ENCODE results near the gene HIVEP2.

Gene HIVEP2

DNA sequence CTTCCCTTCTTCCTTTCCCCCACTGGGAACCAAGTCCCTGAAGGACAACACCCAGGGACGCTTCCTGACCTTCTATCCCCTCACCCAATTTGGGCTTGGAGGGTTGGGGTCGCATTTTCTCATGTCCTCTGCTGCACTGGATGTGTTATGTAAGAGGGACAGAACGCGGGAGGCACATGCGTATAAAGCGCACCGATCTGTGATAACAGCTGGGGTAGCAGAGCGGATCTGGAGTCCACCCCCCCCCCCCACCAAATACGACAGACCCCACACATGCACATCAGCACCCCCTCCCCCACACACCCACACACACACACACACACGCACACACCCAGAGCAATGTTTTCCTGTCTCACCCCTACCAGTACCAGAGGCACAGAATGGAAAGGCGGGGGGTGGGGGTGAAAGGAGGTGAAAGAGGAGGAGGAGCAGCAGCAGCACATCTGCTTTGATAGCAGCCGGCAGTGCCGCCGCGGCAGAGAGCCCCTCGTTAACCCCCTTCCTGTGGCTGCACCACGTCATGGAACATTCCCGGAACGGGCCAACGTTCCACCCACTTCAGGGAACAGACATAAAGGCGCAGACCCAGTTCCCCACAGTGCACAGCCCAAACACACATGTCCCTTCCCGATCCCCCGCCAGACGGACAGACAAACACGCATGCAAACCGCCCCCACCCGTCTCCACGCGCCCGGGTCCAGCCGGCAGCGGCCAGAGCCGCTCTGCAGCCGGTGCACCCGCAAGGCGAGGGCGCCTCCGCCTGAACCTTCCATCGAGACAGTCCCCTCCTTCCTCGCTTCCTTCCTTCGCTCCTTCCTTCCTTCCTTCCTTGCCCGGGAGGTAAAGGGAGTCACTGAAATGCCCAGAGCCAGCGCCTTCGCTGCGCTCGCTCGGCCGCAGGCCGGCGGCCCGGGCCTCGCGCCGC is 590 bp downstream of the HIVEP2 start:
- DNase-seq, result peak; percentile 97 to 98

DNA sequence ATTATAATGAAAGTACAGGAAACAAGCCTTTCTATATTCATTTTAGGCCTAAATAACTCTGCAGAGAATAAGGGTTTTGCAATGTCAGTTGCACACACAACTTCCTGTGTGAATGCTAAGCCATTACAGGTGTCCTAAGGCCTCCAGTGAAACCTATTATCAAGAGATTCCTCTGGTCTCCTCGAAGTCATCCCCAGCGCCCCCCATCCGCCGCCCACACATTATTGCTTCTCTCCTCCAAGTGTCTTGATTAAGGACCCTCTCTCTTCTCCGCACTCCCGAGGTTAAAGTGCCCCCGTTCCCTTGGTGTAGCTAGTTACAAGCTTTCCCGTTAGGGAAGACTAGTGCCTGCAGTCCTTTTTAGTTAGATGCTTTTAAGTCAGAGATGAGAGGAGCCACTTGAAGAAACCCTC is 1.3 kb downstream of the HIVEP2 start:
- DNase-seq, result peak; percentile 32 to 73

DNA sequence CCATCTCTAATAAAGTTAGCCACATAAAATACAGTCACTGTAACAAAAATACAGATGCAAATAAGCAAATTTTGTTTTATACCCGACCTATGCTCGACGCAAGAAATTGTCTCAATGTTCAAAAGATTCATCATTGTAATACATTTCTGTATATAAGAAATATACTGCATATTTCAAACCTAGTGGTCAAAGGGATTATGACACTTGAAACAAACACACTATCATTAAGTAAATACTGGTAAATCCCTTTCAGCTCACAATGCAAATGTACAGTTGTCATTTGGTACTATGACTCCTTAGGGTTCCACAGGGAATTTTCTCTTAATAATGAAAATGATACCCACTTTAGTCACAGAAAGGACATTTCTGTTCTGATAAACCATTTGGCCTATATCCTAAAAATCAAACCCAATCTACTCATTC is 2.2 kb downstream of the HIVEP2 start:
- DNase-seq, result peak in 1 of 2 donors; percentile 82

DNA sequence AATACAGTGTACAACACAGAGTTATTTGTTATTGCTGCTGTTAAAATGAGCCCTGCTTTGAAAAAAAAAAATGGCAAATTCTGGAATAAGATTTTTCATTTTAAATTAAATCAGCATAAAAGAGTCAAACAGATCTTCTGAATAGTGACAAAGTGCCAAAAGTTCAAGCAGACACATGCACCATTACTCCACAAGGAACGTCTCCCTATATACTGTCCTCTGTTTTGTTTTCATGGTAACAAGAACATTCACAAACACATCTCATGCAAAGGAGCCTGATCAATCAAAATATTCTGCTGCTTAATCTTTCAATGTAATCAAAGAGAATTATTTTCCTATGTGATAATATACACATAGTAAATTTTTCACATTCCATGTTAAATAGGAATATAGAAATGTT is 2.7 kb downstream of the HIVEP2 start:
- peak in 1 of 2 donors; percentile 64 for DNase-seq

DNA sequence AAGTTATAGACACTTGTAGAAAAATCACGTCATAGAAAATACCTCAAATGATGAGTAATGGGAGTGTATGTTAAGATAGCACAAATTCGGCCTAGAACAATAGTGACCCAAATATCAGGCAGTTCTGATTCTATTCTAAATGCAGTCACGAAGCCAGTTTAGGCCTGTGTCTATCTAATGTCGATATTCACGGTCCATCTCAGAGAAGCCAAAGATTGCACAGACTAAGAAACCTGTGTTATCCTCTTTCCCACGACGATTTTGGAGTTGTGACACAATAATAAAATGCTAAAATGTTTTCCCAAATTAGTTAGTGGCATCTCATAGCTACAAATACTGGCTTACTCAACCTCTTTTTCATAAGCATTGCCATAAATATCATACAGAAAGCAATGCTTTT is 4.0 kb downstream of the HIVEP2 start:
- DNase-seq, result no peak

DNA sequence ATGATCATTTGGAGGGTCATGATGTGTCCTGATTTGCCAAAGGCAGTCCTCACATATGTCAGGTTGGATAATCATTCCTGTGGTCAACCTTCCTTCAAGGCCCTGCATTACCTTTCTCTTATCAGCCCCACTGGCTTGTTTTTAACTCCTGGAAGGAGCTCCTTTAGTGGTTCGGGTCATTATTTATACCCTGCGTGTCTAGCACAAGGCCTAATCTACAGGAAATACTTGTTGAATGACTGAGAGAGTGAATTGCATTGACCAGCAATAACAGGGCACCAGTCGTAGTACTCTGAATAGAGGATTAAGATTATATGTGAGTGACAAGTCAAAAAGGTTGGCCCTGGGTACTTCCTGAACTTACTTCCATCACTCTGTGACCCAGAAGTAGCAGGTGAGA is 4.5 kb downstream of the HIVEP2 start:
- no peak for DNase-seq

DNA sequence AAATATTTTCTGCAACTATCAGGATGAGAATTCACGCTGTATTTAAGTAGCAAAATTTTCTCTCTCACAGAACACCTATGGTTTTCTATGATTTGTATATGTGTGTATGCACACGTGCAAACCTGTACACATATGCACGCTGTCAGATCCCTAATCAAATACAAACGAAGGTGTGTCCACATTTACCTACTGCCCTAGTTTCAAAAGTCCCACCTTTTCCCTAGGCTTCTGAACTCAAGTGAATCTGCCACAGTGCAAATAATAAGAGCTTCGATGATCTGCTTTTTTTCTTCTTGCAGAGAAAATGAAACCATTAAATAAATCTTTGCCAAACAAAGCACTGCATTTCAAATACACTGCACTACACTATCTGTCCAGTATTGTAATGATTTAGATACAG is 6.5 kb downstream of the HIVEP2 start:
- DNase-seq, result no peak

DNA sequence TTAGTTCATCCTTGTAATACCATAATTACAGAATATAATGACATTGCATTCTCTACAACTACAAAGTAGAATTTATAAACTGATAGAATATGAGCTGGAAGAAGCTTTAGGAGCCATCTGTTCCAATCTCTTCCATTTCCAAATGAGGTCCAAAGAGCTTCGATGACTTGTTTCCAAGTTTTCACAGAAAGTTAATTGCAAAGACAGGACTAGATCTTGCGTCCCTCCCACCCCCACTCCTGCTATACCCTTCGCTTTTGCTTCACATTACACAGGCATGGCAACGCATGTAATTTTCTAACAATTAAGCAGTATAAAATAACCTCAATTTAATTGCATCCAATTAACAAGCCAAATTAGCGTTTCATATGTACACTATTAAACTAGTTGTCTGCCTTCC is 7.0 kb downstream of the HIVEP2 start:
- no peak for DNase-seq

DNA sequence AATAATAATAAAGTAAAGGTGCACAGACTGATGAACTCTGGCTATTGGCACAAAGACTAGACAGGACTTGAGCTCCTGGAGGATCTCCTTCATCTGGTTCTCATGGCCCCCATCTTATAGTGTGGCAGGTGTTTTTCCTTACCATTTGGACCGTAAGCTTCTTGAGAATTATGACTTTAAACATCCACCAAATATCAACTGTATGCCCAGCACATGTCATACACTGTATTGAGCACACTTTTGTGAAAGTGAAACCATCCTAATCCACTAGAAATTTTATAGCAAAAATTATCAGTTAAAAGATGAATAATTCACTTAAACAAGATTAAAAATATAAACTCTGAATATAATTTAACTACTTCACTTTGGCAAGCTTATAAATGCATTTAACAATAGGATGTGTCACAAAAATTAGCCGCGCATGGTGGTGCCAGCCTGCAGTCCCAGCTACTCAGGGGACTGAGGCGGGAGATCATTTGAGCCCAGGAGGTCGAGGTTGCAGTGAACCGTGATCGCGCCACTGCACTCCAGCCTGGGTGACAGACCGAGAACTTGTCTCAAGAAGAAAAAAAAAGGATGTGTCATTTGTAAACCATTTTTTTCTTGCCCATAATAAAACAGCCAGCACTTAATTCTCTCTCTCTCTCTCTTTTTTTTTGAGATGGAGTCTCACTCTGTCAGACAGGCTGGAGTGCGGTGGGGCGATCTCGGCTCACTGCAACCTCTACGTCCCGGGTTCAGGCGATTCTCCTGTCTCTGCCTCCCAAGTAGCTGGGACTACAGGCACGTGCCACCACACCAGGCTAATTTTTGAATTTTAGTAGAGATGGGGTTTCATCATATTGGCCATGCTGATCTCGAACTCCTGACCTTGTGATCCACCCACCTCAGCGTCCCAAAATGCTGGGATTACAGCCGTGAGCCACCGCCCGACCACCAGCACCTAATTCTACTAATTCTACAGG is 9.1 kb downstream of the HIVEP2 start:
- DNase-seq, result peak; percentile 44 to 67

DNA sequence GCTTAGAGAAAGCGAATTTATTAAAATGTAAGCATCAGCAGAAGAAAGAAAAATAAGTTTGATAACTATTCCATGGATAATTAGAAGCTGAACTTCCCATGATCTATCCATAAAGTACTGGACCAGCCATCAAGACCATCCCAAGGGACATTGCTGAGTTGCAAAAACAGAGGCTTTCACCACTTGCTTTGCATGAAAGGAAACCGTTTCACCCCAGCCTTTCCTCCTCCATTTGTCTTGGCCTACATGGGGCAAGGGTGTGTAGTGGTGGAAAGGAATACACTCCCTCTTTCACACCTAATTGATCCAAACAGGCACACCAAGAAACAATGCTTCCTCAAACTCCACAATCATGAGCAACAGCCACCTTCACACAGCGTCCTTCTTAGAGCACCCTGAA is 10.4 kb downstream of the HIVEP2 start:
- DNase-seq, result no peak

DNA sequence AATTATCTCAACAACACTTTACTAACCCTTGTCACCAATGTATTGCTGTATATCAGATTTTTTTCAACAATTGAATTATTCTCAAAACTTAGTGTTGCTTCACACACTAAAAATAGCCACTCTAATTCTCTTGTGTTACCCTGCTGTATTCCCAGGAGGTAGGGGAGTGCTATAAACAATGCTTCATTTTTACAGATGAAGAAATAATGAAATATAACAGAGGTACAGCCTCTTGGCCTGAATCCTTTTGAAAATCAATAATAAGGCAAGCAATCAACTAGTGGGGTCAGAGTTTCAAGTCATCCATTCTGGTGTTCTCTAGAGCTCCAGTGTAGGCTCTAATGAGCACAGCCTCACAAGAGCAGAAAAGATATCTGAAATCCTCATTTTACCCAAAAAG is 10.9 kb downstream of the HIVEP2 start:
- DNase-seq, result no peak

DNA sequence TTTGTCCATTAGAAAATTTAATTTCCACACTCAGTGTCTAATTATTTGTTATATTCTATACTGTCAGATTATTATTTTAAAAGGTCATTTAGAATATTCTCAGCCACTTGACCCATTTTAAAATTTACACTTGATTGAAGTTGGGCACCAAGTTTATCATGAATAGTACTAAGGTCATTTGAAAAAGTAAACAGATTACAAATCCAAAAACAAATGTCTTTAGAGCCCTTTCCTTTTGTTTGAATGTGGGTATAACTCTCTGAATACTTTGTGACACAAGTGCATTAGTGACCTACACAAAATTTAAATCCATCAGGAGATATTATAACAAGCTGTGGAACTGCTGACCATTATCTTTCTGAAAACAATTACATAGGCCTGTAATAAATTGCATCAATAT is 11.3 kb downstream of the HIVEP2 start:
- DNase-seq, result no peak

DNA sequence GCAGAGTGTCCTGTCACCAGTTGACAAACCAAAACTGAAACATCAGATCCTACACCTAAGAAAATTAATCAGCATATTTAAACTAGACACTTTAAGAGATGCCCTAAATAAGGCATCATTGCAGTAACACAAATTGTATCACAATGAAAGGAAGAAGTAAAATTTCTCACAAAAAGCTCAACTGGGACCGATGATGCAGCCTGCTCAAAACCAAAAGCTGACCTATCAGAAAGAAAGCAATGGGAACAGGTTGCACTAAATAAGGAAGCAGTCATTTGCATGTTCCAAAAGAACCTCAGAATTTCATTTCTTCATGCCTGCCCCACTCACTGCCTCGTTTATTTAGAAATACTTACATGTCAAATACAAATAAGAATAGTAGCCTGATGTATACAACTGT is 12.1 kb downstream of the HIVEP2 start:
- peak in 1 of 2 donors; percentile 51 for DNase-seq

DNA sequence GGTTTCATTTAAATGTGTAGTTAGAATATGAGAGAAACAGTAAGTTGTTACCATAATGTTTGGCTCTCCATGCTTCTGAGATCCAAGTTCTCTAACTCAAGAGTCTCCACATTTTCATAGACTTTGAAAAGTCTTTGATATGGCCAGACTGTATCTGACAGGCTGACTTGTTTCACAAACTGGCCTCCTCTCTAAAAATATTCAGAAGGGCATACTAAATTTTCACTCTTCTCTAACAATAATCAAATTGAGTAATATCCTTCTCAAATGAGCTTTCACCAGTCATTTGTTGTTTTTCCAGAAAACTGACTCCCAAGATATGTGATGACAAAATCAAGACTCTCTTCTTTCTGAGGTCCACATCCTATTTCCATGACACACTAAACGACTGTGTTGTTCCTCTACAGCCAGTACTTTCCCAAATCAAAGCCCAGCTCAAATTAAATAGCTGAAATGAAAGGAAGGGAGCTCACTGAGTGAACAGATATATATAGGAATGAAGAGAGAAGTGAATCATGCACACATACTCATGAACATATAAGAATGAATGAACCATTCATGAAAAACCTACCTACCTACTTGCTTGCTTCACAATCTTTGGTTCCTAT is 15.1 kb downstream of the HIVEP2 start:
- no peak for DNase-seq

DNA sequence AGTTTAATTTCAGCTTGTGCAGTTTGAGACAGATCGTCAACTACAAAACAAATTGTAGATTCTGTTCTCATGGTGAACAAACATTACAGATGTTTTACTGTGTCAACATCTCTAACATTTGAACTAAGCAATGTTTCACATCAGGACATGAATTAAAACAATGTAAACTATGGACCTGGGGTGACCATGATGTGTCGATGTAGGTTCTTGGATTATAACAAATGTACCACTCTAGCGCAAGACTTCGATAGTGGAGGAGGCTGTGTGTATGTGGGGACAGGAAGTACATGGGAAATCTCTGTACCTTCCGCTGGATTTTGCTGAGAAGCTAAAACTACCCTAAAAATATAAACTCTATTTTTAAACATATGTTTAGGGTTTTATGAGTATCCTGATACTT is 17.1 kb downstream of the HIVEP2 start:
- DNase-seq, result peak; percentile 32 to 76

DNA sequence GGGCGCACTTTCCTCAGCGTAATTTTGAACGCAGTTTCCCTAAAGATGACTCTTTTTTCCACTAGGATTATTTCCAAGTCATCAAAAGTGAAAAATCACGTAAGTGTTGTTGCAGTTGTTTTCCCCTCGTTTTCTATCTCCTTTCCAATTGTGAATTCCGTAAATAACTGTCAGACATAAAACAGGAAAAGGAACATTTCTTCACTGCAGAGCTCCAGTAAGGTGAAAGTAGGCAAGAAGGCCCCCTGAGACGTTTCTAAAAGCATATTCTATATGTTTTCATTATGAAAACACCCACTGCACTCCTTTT is 17.8 kb downstream of the HIVEP2 start:
- peak in 1 of 2 donors; percentile 46 for DNase-seq

DNA sequence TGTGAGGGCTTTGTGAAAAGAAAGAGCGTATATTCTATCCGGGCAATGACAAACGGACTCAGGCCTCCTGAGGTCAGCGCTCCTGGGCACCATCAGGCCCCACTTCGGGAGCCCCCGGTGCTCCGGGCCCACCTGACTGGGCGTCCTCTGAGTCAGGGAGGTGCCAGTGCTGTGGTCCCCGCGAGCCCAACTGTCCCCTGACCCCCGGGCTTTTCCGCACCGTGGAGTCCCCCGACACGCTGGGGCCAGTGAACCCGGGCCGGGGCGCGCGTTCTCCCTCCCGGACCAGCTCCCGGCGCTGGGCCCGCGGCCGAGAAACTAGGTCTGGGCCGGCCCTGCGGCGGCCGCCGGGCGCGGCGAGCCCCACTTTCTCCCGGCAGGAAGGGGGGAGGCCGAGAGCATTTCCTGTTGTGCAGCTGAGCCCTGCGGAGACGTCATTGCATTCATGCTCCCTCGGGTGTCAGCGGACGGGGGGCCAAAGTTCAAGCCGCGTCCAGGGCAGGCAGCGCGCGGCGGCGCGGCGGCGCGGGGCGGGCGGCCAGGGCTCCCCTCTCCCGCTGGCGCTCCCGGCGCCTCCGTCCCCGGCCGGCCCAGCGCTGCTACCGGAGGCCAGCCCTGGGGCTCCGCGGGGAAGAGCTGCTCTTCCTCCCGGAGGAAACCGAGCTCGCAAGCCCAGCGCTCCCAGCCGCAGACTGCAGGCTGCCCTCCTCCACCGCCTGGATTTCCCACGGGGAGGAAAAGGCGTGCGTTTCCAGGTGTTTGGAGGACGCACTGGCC is 18.3 kb downstream of the HIVEP2 start:
- peak; percentile 87 to 90 for DNase-seq

DNA sequence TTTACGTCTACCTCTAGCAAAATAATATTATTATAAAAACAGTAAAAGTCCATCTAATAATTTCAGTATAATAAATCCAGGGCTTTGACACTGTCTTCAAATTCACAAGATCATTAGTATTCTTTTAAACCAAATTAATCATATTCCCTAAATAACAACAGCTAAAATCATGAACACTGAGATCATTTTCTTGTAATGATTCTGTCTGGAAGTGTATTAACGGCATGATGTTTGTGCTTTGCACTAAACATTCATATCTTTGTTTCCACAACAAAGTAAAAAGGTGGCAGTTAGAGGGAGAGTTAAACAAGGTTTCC is 18.8 kb downstream of the HIVEP2 start:
- DNase-seq, result no peak

DNA sequence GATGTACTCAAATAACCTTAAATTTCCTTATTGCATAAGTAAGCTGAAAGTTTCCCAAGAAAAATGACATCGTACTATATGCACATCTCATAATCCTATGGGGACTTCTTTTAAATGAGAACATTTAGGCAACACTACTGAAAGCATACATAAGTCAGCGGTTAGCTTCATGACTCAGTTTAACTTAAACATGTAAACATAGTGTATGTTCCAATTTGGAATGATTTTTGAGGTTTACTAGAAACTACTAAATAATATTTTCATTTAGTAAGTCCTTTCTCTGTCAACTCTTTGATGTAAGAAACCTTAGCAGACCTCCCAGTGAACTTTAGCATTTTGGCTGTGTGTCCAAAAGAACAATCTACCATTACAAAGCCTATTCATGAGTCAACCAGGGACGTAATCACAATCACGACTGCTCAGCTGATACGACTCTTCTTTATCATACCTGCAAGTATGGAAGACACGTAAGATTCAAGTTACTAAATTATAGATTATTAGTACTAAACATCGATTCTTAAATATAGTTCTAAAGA is 19.3 kb downstream of the HIVEP2 start:
- DNase-seq, result no peak

DNA sequence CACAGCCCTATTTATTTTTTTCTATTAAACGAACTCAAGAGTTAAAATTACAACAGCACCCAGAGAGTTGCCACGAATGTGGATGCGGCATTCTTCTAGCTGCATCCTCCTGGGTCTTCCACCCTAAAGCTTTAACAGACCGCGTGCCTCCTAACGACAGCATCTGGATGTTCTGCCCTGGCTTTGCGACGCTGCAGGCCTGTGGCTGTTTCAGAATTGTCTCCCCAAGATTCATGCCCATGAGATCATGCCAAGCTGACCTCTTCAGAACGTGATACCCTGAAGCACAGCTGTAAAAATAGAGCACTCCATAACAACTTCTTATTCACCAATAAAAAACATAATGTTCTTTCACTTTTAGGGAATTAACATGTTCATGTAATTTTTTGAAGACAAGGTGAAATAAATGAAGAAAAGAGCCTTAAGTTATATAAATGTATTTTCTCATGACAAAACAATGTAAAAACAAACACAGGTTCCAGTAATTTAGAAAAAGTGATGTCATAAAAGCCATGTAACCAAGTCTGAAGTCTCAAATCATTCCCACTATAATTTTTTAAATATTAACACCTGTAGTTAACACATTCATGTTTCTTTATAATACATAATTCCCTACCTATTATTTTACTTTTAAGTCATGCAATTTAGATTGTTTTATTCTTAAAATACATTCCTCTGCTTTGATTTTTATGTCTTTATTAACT is 26.5 kb downstream of the HIVEP2 start:
- no peak for DNase-seq

DNA sequence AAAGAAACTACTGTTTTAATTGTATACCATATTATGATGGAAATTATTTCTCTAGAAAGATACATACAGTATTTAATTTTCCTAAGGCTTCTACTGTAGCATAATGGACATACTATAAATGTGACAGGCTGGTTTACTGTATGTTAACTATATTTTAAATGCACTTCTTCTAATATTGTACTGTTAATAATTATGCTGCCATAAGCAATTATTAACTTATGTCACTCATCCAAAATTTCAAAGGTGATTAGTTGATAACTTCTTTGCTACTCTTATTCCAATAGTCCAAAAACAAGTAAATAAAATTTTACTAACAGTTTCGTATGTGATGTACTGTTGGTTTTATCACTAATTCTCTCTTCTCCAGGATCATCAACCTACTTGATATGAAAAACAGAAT is 28.1 kb downstream of the HIVEP2 start:
- no peak for DNase-seq

Measured in CD4-positive, alpha-beta T cell treated with Interferon alpha-2 for 1 hour (primary cell).